Measurements from ENCODE around the gene TLR3.
A peak's percentile ranks its signal among the peaks of the same experiment; 100 is the strongest.

The TLR3 gene

GRCh38 chr4:186107947-186108346 is 39.0 kb downstream of the TLR3 start:
- DNase-seq = no peak

- DNase-seq = no peak
These were observed 39.4 kb downstream of the TLR3 start for GRCh38 chr4:186108391-186108790.

- no peak for DNase-seq
These were observed 40.3 kb downstream of the TLR3 start for GRCh38 chr4:186109245-186109644.

- no peak for DNase-seq
These were observed 47.7 kb downstream of the TLR3 start for GRCh38 chr4:186116697-186117096.

- DNase-seq = no peak
These were observed 49.6 kb downstream of the TLR3 start for GRCh38 chr4:186118582-186118981.

GRCh38 chr4:186121057-186121456 is 52.1 kb downstream of the TLR3 start:
- no peak for DNase-seq

- no peak for DNase-seq
These were observed 59.9 kb downstream of the TLR3 start for GRCh38 chr4:186128842-186129241.

- DNase-seq = no peak
These were observed 63.0 kb downstream of the TLR3 start for GRCh38 chr4:186131935-186132334.

- DNase-seq = no peak
These were observed 63.8 kb downstream of the TLR3 start for GRCh38 chr4:186132577-186133242.

GRCh38 chr4:186134257-186134656 is 65.3 kb downstream of the TLR3 start:
- DNase-seq = peak; percentile 33 to 47

GRCh38 chr4:186134861-186135260 is 65.9 kb downstream of the TLR3 start:
- DNase-seq = no peak

GRCh38 chr4:186137196-186137794 is 68.3 kb downstream of the TLR3 start:
- DNase-seq = peak; percentile 1 to 15

Data from inflammatory macrophage treated with lipopolysaccharide for 1 hour (primary cell).